PC-9 (cell line): ENCODE data around the gene TBC1D8. TPM values are rescaled to one million over a fixed set of nuclear protein-coding genes. Genes with fewer than 3 reads are reported as not detected.

Experiments used
- BruUV-seq: library from RNA; stranded (reverse); fragments of 400-500 nt; replicated peaks from 2 replicates; lab custom pipeline; 2021; lab: Mats Ljungman, UMichigan
- CTCF ChIA-PET: fragments of 300-600 bp; sonication (Branson Sonifier 250); formaldehyde crosslinking; loops from one replicate; lab custom pipeline; 2022; ENCODE audit warnings: antibody characterized with exemption; lab: Charles Lee
- POLR2A ChIA-PET: fragments of 300-600 bp; sonication (Branson Sonifier 250); formaldehyde crosslinking; loops from one replicate; lab custom pipeline; 2022; ENCODE audit warnings: antibody characterized with exemption; ENCODE audit not compliant: unreplicated experiment; lab: Charles Lee
- DNase-seq, 2 experiments: peaks; one replicate each; pipeline versions ENCODE4 v3.0.0 to v3.0.0-alpha.2; 2015 to 2022; ENCODE audit warnings: mixed read lengths in 1 of 2
- H2AFZ ChIP-seq: fragments of 200-600 bp; sonication (generic); 2 replicates; pipeline ENCODE4 v1.8.1; 2017; ENCODE audit warnings: antibody characterized with exemption
- H3F3A ChIP-seq: fragments of 200-600 bp; sonication (generic); 2 replicates; pipeline ENCODE4 v1.8.1; 2017; ENCODE audit warnings: antibody characterized with exemption, mild to moderate bottlenecking, low read depth; ENCODE audit not compliant: insufficient read depth
- H3K27ac ChIP-seq: fragments of 200-600 bp; sonication (generic); 2 replicates; pipeline ENCODE4 v1.6.1; 2016; ENCODE audit warnings: mixed run types
- H3K27me3 ChIP-seq: fragments of 200-600 bp; sonication (generic); 2 replicates; pipeline ENCODE4 v1.6.1; 2016; ENCODE audit warnings: low read depth, mixed run types; ENCODE audit not compliant: insufficient read depth
- H3K36me3 ChIP-seq: fragments of 200-600 bp; sonication (generic); 2 replicates; pipeline ENCODE4 v1.6.1; 2016; ENCODE audit warnings: low read depth, mixed run types
- H3K4me1 ChIP-seq: fragments of 200-600 bp; sonication (generic); replicated peaks from 2 replicates; pipeline ENCODE4 v1.6.1; 2016; ENCODE audit warnings: mixed run types; ENCODE audit not compliant: insufficient read depth
- H3K4me2 ChIP-seq: fragments of 200-600 bp; sonication (generic); 2 replicates; pipeline ENCODE4 v1.6.1; 2017; ENCODE audit warnings: mixed run types
- H3K4me3 ChIP-seq: fragments of 200-600 bp; sonication (generic); 2 replicates; pipeline ENCODE4 v1.6.1; 2016; ENCODE audit warnings: mixed run types
- H3K79me2 ChIP-seq: fragments of 200-600 bp; sonication (generic); 2 replicates; pipeline ENCODE4 v1.6.1; 2017; ENCODE audit warnings: low read depth, mixed run types
- H3K9me2 ChIP-seq: fragments of 200-600 bp; sonication (generic); 2 replicates; pipeline ENCODE4 v1.8.1; 2017; ENCODE audit warnings: mild to moderate bottlenecking; ENCODE audit not compliant: insufficient read depth
- H3K9me3 ChIP-seq: fragments of 200-600 bp; sonication (generic); 2 replicates; pipeline ENCODE4 v1.8.1; 2016; ENCODE audit warnings: low read depth; ENCODE audit not compliant: insufficient read depth
- H4K20me1 ChIP-seq: fragments of 200-600 bp; sonication (generic); 2 replicates; pipeline ENCODE4 v1.8.1; 2017; ENCODE audit not compliant: insufficient read depth
- CTCF ChIP-seq: fragments of 200-600 bp; sonication (generic); conservative IDR thresholded peaks from 2 replicates; pipeline ENCODE4 v1.6.1; 2017; ENCODE audit warnings: mixed run types, antibody characterized with exemption, mild to moderate bottlenecking, moderate library complexity
- EZH2 ChIP-seq: fragments of 200-600 bp; sonication (generic); IDR thresholded peaks from 2 replicates; pipeline ENCODE4 v1.8.0; 2017; ENCODE audit warnings: antibody characterized with exemption, low read depth
- intact Hi-C: fragments of 100-400 bp; cut with micrococcal nuclease; formaldehyde crosslinking; loops from one replicate; pipeline ENCODE4 v1.10.0; 2022; ENCODE audit not compliant: unreplicated experiment
- total RNA-seq: library from RNA; stranded (reverse); gene quantifications from 2 replicates; pipeline ENCODE4 v1.2.3, GENCODE V29; 2021

TBC1D8 gene
- total RNA-seq, 1 experiment from 2014 or later, result 25.2 TPM

GRCh38 chr2:101151859-101152271 lies 683 bp upstream of the TBC1D8 start:
- intact Hi-C loops, result loop anchor here (1.0 to 5.0 kb wide), 5 partner anchors 53 to 545 kb away; partner anchors contain the start of gene CNOT11
- H3K4me2 ChIP-seq, result peak overlapping the region; percentile 95
- TF ChIP-seq EZH2 (no peak), CTCF (no peak)
- ChIA-PET CTCF (no interaction called here), POLR2A (interaction anchor here (0.5 to 0.8 kb wide), 3 partner anchors 26 to 150 kb away, joined by 3 to 11 read pairs (median 6); no protein-coding TSS in a partner anchor)
- DNase-seq, result no peak
- peaks cover 5% of the 10 kb centered on the region; the same call in 1 of the 2 replicates for H3F3A ChIP-seq
- TSS peak; percentile 58 for BruUV-seq
- H3K27me3 ChIP-seq, result no peaks in the 10 kb centered on the region
- H3K79me2 ChIP-seq, result peaks cover 40% of the 10 kb centered on the region
- H3K27ac ChIP-seq, result 0 out of 2 replicates have a peak overlapping the region, but pooled peaks have one; percentile 28
- 0 out of 2 replicates have a peak, but pooled peaks cover 21% of the 10 kb centered on the region for H4K20me1 ChIP-seq
- H3K36me3 ChIP-seq, result peaks cover 9% of the 10 kb centered on the region; the same call in 1 of the 2 replicates
- H2AFZ ChIP-seq, result peak overlapping the region; percentile 83
- H3K9me3 ChIP-seq, result no peaks in the 10 kb centered on the region
- peak overlapping the region; percentile 84 for H3K4me3 ChIP-seq
- no peaks in the 10 kb centered on the region for H3K9me2 ChIP-seq
- peaks cover 29% of the 10 kb centered on the region for H3K4me1 ChIP-seq

GRCh38 chr2:101150306-101151145 lies 656 bp downstream of the TBC1D8 start:
- Histone ChIP-seq H3K27ac (peak overlapping the region; percentile 11), H4K20me1 (peaks cover 33% of the 10 kb centered on the region), H2AFZ (no peak overlapping the region; the same call in 1 of the 2 replicates), H3F3A (peaks cover 5% of the 10 kb centered on the region; the same call in 1 of the 2 replicates), H3K9me3 (no peaks in the 10 kb centered on the region), H3K4me3 (peak overlapping the region; percentile 86), H3K36me3 (peaks cover 16% of the 10 kb centered on the region; the same call in 1 of the 2 replicates), H3K9me2 (no peaks in the 10 kb centered on the region), H3K27me3 (no peaks in the 10 kb centered on the region), H3K79me2 (peaks cover 53% of the 10 kb centered on the region), H3K4me2 (peak overlapping the region; percentile 95), H3K4me1 (peaks cover 43% of the 10 kb centered on the region)
- intact Hi-C loops, result loop anchor here (1.0 to 5.0 kb wide), 2 partner anchors 25 to 102 kb away; partner anchors contain the start of gene CNOT11
- DNase-seq, result peak in 1 of 2 experiments; percentile 43
- CTCF ChIA-PET, result interaction anchor here (0.6 to 0.7 kb wide), 3 partner anchors 42 to 147 kb away, joined by 3 to 10 read pairs (median 4); no protein-coding TSS in a partner anchor
- TF ChIP-seq EZH2 (no peak), CTCF (no peak)
- POLR2A ChIA-PET, result interaction anchor here (0.6 to 0.8 kb wide), 4 partner anchors 14 to 246 kb away, joined by 3 to 11 read pairs (median 4); no protein-coding TSS in a partner anchor
- no TSS peak for BruUV-seq
